ENCODE data around the gene PDZRN3. TPM values are rescaled to one million over a fixed set of nuclear protein-coding genes. Genes with fewer than 3 reads are reported as not detected.

The PDZRN3 gene
- total RNA-seq, 1 experiment from 2014 or later: 5.9 TPM

DNA sequence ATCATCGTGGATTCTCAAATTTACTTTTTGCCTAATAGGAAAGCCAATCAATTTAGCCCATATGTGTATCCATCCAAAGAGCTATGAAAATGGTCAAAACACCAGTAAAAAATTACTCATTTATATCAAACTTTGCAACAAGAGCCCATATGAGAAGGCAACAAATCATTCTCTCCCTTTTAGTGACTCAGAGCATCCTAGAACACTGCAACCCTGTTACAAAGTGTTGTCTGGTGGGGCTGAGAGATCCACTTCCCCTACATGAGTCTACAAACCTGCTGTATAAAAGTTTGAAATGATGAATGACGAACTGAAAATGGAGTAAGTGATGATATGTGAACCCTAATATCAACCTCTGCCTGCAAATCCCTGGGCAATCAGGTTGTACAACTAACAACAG, 23.3 kb downstream of the PDZRN3 start:
- H3K18ac ChIP-seq (ENCODE audit: insufficient read length, low read depth, low read length): no peak overlapping the region
- H3K9me3 ChIP-seq (ENCODE audit: control insufficient read depth, low read depth, low read length): no peaks in the 10 kb centered on the region
- no peak overlapping the region for H3K23ac ChIP-seq (ENCODE audit: insufficient read length, low read depth, low read length)
- H4K8ac ChIP-seq (replicated peaks; ENCODE audit: insufficient read length, low read depth, low read length): no peak overlapping the region
- H3K4me2 ChIP-seq (ENCODE audit: insufficient read depth, insufficient read length, low read length): no peak overlapping the region
- H2BK5ac ChIP-seq (ENCODE audit: insufficient read length, low read length): no peak overlapping the region
- H3K4me1 ChIP-seq (ENCODE audit: insufficient read depth, low read length): no peaks in the 10 kb centered on the region
- H4K20me1 ChIP-seq (ENCODE audit: control insufficient read depth, insufficient read depth, insufficient read length): no peaks in the 10 kb centered on the region
- no peak overlapping the region for H2BK12ac ChIP-seq (ENCODE audit: insufficient read length, low read depth, low read length)
- no peak overlapping the region for H2BK15ac ChIP-seq (ENCODE audit: low read depth, low read length)
- H2BK20ac ChIP-seq (ENCODE audit: low read depth, low read length, poor library complexity, severe bottlenecking): no peak overlapping the region
- DNase-seq: no peak
- no peak overlapping the region for H2AFZ ChIP-seq (ENCODE audit: low read length)
- no peaks in the 10 kb centered on the region for H3K9me3 Mint-ChIP-seq
- no peak overlapping the region for H3K14ac ChIP-seq (ENCODE audit: insufficient read depth, low read length)
- no peak overlapping the region for H3K56ac ChIP-seq (ENCODE audit: insufficient read length, low read depth, low read length)
- H3K79me1 ChIP-seq (ENCODE audit: insufficient read depth, low read depth, low read length, poor library complexity, severe bottlenecking): no peaks in the 10 kb centered on the region
- TF ChIP-seq, protein P1, sequence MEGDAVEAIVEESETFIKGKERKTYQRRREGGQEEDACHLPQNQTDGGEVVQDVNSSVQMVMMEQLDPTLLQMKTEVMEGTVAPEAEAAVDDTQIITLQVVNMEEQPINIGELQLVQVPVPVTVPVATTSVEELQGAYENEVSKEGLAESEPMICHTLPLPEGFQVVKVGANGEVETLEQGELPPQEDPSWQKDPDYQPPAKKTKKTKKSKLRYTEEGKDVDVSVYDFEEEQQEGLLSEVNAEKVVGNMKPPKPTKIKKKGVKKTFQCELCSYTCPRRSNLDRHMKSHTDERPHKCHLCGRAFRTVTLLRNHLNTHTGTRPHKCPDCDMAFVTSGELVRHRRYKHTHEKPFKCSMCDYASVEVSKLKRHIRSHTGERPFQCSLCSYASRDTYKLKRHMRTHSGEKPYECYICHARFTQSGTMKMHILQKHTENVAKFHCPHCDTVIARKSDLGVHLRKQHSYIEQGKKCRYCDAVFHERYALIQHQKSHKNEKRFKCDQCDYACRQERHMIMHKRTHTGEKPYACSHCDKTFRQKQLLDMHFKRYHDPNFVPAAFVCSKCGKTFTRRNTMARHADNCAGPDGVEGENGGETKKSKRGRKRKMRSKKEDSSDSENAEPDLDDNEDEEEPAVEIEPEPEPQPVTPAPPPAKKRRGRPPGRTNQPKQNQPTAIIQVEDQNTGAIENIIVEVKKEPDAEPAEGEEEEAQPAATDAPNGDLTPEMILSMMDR (conservative IDR thresholded peaks at IDR 0.05): no peak
- no CpG with 5 or more reads among the region's 2 CpGs for WGBS (ENCODE audit: extremely low coverage, insufficient read length, low lambda C conversion rate)
- no peak overlapping the region for H3K4ac ChIP-seq (ENCODE audit: low read depth, low read length)
- no peak overlapping the region for H2BK120ac ChIP-seq (ENCODE audit: low read depth, low read length, poor library complexity, severe bottlenecking)
- H3K9ac ChIP-seq (ENCODE audit: extremely low read depth, insufficient read length, low read length): no peak overlapping the region
- no peaks in the 10 kb centered on the region for H3K27me3 ChIP-seq (ENCODE audit: insufficient read depth, low read length)
- H3K23me2 ChIP-seq (ENCODE audit: insufficient read length, low read depth, low read length, poor library complexity, severe bottlenecking): no peaks in the 10 kb centered on the region
- H4K91ac ChIP-seq (ENCODE audit: insufficient read length, low read depth, low read length): no peak overlapping the region
- no peak overlapping the region for H3T11ph ChIP-seq (ENCODE audit: low read length)
- no peak overlapping the region for H3K27ac ChIP-seq (ENCODE audit: insufficient read length, low read depth, low read length)
- no peak overlapping the region for H3K4me3 Mint-ChIP-seq
- no peak overlapping the region; a peak in 1 of 7 replicates for H3K27ac Mint-ChIP-seq
- H4K5ac ChIP-seq (ENCODE audit: insufficient read length, low read depth, low read length): no peak overlapping the region
- peaks cover 3 to 28% (median 7%) of the 10 kb centered on the region in 3 experiments for H3K36me3 Mint-ChIP-seq (ENCODE audit: insufficient read depth in 1 of 3, low read depth in 3 of 3)
- no peak overlapping the region for H2AK5ac ChIP-seq (ENCODE audit: insufficient read length, low read length)
- peaks cover 2 to 13% of the 10 kb centered on the region in 2 experiments for H3K4me1 Mint-ChIP-seq
- H3K79me2 ChIP-seq (ENCODE audit: insufficient read depth, low read length): no peaks in the 10 kb centered on the region
- H3K27me3 Mint-ChIP-seq (ENCODE audit: low read depth): no peaks in the 10 kb centered on the region

Data from H9 (cell line).